GM18517 (cell line): ENCODE results near the gene DONSON.
"Not testable (repeated sequence)": the region's sequence is repeated elsewhere in the genome, so short reads cannot be mapped to it uniquely, and the experiment has no call there.

Experiments used
- ATAC-seq: cut with Tn5 transposase; IDR thresholded peaks from one replicate; pipeline ENCODE4 v1.9.1; 2021; ENCODE audit warnings: mild to moderate bottlenecking, moderate library complexity; ENCODE audit not compliant: unreplicated experiment

The DONSON gene, protein sequence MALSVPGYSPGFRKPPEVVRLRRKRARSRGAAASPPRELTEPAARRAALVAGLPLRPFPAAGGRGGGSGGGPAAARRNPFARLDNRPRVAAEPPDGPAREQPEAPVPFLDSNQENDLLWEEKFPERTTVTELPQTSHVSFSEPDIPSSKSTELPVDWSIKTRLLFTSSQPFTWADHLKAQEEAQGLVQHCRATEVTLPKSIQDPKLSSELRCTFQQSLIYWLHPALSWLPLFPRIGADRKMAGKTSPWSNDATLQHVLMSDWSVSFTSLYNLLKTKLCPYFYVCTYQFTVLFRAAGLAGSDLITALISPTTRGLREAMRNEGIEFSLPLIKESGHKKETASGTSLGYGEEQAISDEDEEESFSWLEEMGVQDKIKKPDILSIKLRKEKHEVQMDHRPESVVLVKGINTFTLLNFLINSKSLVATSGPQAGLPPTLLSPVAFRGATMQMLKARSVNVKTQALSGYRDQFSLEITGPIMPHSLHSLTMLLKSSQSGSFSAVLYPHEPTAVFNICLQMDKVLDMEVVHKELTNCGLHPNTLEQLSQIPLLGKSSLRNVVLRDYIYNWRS

GRCh38 chr21:33588485-33589335 lies at the start of gene DONSON:
TSS of gene DONSON (minus strand) at chr21:33588684. CDS start at chr21:33588641, 43 bp downstream.
- ATAC-seq, result peak; percentile 83

DNA sequence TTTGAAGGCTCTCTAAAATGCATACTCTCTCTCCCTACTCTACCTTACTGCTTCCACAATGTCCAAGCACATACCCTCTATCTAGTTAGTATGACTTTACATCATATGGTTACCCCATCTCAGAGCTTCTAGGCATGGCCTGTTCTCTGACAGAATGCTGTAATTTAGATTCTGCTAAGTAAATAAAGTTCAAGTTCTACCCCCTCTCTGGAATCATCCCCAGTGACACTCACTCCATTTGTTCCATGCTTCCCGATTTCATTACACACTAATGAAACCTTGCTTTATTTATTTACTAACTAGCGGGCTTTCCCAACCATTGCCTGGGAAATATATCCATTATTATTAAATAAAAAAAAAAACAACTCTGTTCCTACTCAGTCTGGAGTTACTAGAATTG lies 45.8 kb upstream of the DONSON start:
- no peak for ATAC-seq

GRCh38 chr21:33626151-33626550 lies 37.7 kb upstream of the DONSON start:
- ATAC-seq, result not testable (repeated sequence)

DNA sequence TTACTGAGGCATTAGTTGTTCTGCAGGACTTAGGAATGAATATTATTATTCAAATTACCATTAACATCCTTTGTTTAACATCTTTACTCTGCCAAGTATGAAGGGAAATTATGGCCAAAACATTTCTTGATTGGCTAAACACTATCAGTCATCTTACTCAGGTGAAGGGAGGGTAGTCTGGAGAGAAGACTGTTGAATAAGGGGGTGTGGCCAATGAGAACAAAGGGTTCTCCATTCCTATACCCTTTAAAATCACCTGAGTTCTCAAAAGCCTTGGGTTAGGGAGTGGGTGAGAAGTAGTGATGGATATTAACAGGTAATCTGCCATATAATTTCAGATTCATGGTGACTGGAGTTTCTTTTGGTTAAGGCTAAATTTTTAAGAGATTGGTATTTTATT lies 33.8 kb upstream of the DONSON start:
- ATAC-seq, result no peak

GRCh38 chr21:33619726-33620125 lies 31.2 kb upstream of the DONSON start:
- ATAC-seq, result no peak

- ATAC-seq, result no peak
Measured at GRCh38 chr21:33618407-33618806, 29.9 kb upstream of the DONSON start.

- not testable (repeated sequence) for ATAC-seq
Measured at GRCh38 chr21:33617565-33617964, 29.1 kb upstream of the DONSON start.

DNA sequence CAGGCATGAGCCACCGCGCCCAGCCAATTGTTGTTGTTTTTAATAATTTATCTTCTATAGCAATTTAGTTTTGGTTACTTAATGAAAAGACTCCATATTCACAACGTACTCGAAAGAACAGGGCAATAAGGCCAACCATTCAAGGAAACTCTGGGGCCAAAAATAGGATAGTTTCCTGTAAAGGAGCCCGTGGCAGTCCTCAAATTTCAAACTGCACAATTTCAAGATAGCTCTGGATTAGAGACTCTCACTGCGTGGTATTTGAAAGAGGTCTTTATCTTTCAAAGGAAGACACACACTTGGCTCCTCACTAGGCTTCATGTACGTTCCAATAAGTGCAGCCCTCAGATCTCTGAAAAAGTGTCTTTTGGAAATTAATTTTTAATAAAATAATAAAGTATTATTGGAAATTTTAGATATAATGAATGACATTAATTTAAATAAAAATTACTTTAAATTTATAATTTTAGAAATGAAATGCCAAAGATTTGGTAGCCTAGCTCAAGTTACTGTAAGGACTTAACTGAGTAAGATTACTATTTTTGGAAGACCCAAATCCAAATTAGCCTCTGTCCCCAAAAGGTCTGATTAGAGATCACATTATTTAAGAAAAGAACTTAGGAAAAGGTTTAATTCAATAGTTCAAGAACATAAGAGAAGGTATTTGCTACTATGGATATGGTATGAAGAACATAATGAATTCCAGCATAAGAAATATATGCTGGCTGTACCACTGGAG lies 22.7 kb upstream of the DONSON start:
- no peak for ATAC-seq

DNA sequence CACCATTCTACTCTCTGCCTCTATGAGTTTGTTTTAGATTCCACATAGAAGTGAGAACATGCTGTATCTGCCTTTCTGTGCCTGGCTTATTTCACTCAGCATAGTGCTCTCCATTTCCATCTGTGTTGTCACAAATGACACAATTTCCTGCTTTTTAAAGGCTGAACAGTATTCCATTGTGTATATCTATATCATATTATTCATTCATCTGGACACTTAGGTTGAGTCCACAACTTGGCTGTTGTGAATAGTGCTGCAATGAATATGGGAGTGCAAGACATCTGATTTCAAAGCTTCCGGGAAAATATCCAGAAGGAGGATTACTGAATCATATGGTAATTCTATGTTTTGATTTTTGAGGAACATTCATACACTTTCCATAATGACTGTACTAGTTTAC lies 20.1 kb upstream of the DONSON start:
- ATAC-seq, result no peak

DNA sequence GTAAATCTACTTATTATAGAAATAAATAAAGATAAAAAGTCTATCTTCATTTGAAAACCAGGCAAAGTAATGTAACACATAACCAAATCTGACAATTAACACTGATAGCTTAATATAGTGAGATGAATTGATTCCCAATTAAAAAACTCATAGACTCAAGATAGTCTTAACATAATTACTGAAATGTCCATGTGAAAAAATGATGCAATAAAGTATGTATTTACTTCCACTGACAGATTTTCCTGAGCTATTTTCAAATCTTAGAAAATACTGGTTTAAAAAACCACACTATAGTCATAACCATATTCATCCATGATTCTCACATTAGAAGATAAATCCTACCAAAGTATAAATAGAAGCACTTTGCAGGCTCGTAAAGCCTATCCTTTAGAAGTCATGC lies 9.6 kb upstream of the DONSON start:
- ATAC-seq, result no peak

GRCh38 chr21:33587792-33588484 lies 546 bp downstream of the DONSON start:
- ATAC-seq, result peak; percentile 57

DNA sequence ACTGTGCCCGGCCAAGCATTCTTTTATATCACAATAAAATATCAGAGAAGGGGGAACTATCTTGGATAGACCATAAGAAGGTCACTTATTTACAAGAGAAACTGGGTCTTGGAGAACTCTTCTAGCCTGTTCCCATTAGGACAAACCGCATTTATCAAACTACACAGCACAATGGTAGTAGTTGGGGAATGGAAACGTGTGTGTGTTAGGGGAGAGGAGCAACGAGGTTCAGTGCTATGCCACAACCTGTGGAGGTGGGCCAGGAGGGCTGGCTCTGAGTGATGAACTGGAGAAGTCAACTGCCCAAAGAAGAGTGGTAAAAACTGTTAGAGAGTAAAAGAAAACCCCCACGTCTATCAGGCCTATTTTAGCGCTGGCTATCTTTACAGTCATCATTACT lies 1.6 kb downstream of the DONSON start:
- no peak for ATAC-seq

- no peak for ATAC-seq
Measured at GRCh38 chr21:33584455-33584854, 4.0 kb downstream of the DONSON start.

GRCh38 chr21:33578959-33579542 lies 9.4 kb downstream of the DONSON start:
- no peak for ATAC-seq

- no peak for ATAC-seq
Measured at GRCh38 chr21:33578214-33578613, 10.3 kb downstream of the DONSON start.

DNA sequence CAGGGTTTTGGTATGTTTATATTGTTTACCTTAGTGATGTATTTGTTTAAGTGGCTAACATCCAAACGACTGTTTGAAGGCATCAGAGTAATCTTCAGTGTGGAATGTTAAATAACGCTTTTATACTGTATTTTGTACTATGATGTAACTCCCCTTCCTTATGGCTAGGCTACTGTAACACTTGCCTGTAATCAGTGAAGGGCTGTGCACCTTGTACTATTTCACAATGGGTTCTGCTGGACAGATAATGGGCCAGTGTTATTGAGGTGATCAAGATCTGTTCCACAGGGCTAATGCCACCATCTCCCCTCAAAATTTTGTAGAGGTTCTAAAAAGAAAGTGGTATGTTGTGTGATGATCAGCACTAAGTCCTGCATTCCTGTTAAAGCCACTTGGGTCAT lies 11.7 kb downstream of the DONSON start:
- not testable (repeated sequence) for ATAC-seq

GRCh38 chr21:33572350-33572749 lies 16.1 kb downstream of the DONSON start:
- no peak for ATAC-seq

GRCh38 chr21:33569991-33570390 lies 18.5 kb downstream of the DONSON start:
- no peak for ATAC-seq

- ATAC-seq, result no peak
Measured at GRCh38 chr21:33568448-33568847, 20.0 kb downstream of the DONSON start.

DNA sequence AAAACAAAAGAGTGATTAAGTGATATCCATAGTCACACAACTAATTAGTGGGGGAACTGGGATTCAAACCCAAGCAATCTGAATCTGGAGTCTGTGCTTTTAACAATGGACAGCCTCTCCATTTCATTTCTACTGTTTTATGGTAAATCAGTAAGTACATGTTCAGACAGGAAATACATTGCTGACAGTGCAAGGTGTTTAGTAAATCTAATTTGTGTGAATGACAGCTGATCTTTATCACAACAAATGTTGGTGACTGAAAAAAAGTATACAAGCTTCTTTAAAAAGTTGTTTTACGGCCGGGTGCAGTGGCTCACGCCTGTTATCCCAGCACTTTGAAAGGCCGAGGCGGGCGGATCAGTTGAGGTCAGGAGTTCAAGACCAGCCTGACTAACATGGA lies 20.6 kb downstream of the DONSON start:
- ATAC-seq, result no peak
